Subcutaneous abdominal adipose tissue (tissue), 5 donors: Measurements from ENCODE around the gene RASA3.

Experiments
- H3K27ac ChIP-seq: one replicate; pipeline ENCODE4 v1.7.0; 2013; ENCODE audit warnings: low read depth, mild to moderate bottlenecking, inconsistent platforms, low read length, moderate library complexity
- H3K27me3 ChIP-seq, 5 donors: one replicate each; pipeline ENCODE4 v1.7.0; 2013; ENCODE audit warnings: low read length in 5 of 5, inconsistent platforms in 1 of 5; ENCODE audit not compliant: control insufficient read depth in 5 of 5, insufficient read depth in 4 of 5
- H3K36me3 ChIP-seq, 5 donors: one replicate each; pipeline ENCODE4 v1.7.0; 2013; ENCODE audit warnings: low read length in 5 of 5; ENCODE audit not compliant: control insufficient read depth in 5 of 5, insufficient read depth in 5 of 5
- H3K4me1 ChIP-seq, 5 donors: one replicate each; pipeline ENCODE4 v1.7.0; 2013; ENCODE audit warnings: low read length in 5 of 5, mild to moderate bottlenecking in 3 of 5, moderate library complexity in 1 of 5; ENCODE audit not compliant: control insufficient read depth in 5 of 5, insufficient read depth in 5 of 5
- H3K4me3 ChIP-seq, 5 donors: one replicate each; pipeline ENCODE4 v1.7.0; 2013; ENCODE audit warnings: low read length in 5 of 5, low read depth in 1 of 5
- H3K9ac ChIP-seq, 5 donors: one replicate each; pipeline ENCODE4 v1.7.0; 2013; ENCODE audit warnings: low read length in 5 of 5, mild to moderate bottlenecking in 4 of 5, moderate library complexity in 3 of 5
- H3K9me3 ChIP-seq, 5 donors: one replicate each; pipeline ENCODE4 v1.7.0; 2013; ENCODE audit warnings: low read length in 5 of 5; ENCODE audit not compliant: control insufficient read depth in 5 of 5
- donor health status: healthy.
- donor health status: healthy.
- donor health status: healthy.
- donor health status: healthy.
- donor health status: healthy.

RASA3 gene

GRCh38 chr13:114059946-114060860 is 72.2 kb downstream of the RASA3 start:
- Histone ChIP-seq H3K4me1 (peaks cover 25 to 77% (median 60%) of the 10 kb centered on the region in 5 donors), H3K4me3 (peak overlapping the region in 1 of 5 donors; percentile 45), H3K36me3 (peaks cover 0 to 14% (median 11%) of the 10 kb centered on the region in 5 donors), H3K27me3 (no peaks in the 10 kb centered on the region), H3K9me3 (no peaks in the 10 kb centered on the region), H3K27ac (peak overlapping the region; percentile 50), H3K9ac (no peak overlapping the region)

GRCh38 chr13:114059428-114059827 is 73.0 kb downstream of the RASA3 start:
- peaks cover 0 to 21% (median 16%) of the 10 kb centered on the region in 5 donors for H3K36me3 ChIP-seq
- peak overlapping the region; percentile 50 for H3K27ac ChIP-seq
- H3K4me3 ChIP-seq, result no peak overlapping the region
- H3K9me3 ChIP-seq, result no peaks in the 10 kb centered on the region
- H3K4me1 ChIP-seq, result peaks cover 22 to 69% (median 53%) of the 10 kb centered on the region in 5 donors
- no peak overlapping the region for H3K9ac ChIP-seq
- H3K27me3 ChIP-seq, result no peaks in the 10 kb centered on the region

DNA sequence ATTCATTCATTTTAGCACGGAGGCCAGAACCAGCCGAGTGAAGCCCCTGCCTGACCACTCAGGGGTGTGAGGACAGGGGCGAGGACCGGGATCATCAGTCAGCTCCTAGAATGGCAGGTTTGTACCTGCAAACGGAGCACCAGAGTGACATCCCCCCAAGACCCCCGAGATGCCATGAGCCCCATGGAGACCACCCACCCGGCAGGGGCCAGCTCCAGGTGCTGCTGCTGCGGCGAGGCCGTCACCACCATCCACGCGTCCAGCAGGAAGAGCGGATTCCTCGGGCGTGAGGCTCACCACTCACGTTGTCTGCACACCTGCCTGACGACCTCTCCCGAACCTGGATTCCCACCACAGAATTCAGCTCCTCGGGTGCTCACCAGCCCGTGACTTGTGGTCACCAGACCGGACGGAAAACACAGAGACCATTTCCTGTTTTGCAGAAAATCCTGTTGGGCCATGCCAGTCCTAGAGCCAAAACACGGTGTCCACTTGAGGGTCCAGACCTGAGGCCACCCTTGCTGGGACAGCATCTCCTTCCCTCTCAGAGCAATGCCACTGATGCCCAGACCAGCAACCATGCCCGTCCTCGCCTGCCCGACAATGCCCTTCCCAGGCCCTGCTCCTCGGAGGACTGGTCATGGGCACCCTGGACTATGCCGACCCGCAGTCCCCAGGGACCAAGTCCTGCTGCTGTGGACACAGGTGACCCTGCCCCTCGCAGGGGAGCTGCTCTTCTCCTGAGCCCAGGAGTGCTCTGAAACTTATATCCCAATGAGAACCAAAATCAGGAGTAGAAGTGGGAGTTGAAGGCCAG is 74.2 kb downstream of the RASA3 start:
- no peaks in the 10 kb centered on the region for H3K27me3 ChIP-seq
- peaks cover 14 to 59% (median 43%) of the 10 kb centered on the region in 5 donors for H3K4me1 ChIP-seq
- H3K4me3 ChIP-seq, result peak overlapping the region in 1 of 5 donors; percentile 7
- no peak overlapping the region for H3K9ac ChIP-seq
- H3K27ac ChIP-seq, result no peak overlapping the region
- no peaks in the 10 kb centered on the region for H3K9me3 ChIP-seq
- peaks cover 0 to 21% (median 16%) of the 10 kb centered on the region in 5 donors for H3K36me3 ChIP-seq

GRCh38 chr13:114057166-114058050 is 75.0 kb downstream of the RASA3 start:
- no peaks in the 10 kb centered on the region for H3K9me3 ChIP-seq
- no peaks in the 10 kb centered on the region for H3K27me3 ChIP-seq
- no peak overlapping the region for H3K27ac ChIP-seq
- H3K36me3 ChIP-seq, result peaks cover 0 to 21% (median 16%) of the 10 kb centered on the region in 5 donors
- H3K4me1 ChIP-seq, result peaks cover 12 to 58% (median 41%) of the 10 kb centered on the region in 5 donors
- no peak overlapping the region for H3K9ac ChIP-seq
- no peak overlapping the region for H3K4me3 ChIP-seq

DNA sequence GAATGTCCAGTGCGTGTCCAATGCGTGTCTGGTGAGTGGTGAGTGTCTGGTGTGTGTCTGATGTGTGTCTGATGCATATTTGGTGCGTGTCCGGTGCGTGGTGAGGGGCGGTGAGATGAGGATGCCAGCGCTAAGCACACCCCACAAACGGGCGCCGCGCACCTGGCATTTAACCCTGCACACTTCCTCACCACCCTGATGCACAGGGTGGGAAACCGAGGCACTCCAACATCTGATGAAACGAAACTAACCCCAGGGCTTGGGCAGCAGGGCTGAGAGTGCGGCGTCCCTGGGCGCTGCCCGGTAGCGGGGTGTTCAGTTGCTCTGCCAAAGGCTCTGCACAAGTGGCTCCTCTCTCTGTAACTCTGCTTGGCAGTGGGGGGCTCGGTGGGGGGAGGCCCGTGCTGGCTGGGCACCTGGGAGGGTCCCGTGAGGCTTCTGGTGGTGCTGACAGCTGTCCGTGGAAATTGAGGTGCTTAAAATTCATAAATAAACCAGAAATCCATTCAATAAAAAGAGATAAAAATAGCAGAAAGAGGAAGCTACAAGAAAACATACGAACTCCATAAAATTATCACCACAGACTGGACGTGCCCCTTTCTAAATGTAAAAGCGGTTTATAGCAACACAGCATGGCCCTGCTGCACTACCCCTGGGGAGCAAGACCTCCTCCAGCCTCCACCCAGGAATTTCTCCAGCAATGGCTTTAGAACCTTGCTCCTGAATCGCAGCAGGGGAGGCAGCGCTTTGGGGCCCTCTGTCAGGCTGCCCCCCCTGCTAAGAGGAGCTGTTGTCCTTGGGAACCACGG is 76.0 kb downstream of the RASA3 start:
- Histone ChIP-seq H3K4me3 (no peak overlapping the region), H3K27ac (no peak overlapping the region), H3K4me1 (peaks cover 12 to 55% (median 39%) of the 10 kb centered on the region in 5 donors)

DNA sequence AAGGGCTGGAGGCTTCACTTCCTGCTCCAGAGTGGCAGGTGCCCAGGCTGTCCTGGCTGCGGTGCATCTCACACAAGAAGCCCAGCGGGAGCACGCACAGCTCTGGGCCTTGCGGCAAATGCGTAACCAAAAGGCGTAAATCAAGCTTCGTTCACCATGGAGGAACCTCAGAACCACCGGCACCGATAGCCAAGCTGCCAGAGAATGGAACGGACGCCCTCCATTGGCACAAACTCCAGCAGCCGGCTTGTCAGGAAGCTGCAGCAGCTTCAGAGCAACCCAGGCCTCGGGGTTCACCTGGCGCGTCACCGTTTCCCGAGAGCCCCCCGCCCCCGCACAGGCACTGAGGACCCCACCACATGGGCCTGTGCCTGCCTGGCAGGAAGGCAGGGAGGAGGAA is 76.7 kb downstream of the RASA3 start:
- H3K27ac ChIP-seq, result no peak overlapping the region
- no peaks in the 10 kb centered on the region for H3K9me3 ChIP-seq
- H3K9ac ChIP-seq, result no peak overlapping the region
- no peak overlapping the region for H3K4me3 ChIP-seq
- H3K4me1 ChIP-seq, result peaks cover 12 to 55% (median 39%) of the 10 kb centered on the region in 5 donors
- no peaks in the 10 kb centered on the region for H3K27me3 ChIP-seq
- H3K36me3 ChIP-seq, result peaks cover 0 to 31% (median 26%) of the 10 kb centered on the region in 5 donors

More for the DNA sequence above, 76.0 kb downstream of the RASA3 start:
- Histone ChIP-seq H3K9ac (no peak overlapping the region), H3K36me3 (peaks cover 0 to 26% (median 21%) of the 10 kb centered on the region in 5 donors), H3K9me3 (no peaks in the 10 kb centered on the region), H3K27me3 (no peaks in the 10 kb centered on the region)

- Histone ChIP-seq H3K9me3 (no peaks in the 10 kb centered on the region), H3K9ac (no peak overlapping the region), H3K4me1 (peaks cover 12 to 54% (median 35%) of the 10 kb centered on the region in 5 donors), H3K27ac (no peak overlapping the region), H3K27me3 (no peaks in the 10 kb centered on the region), H3K36me3 (peaks cover 0 to 39% (median 30%) of the 10 kb centered on the region in 5 donors), H3K4me3 (no peak overlapping the region)
These were observed 77.5 kb downstream of the RASA3 start for GRCh38 chr13:114054830-114055439.

DNA sequence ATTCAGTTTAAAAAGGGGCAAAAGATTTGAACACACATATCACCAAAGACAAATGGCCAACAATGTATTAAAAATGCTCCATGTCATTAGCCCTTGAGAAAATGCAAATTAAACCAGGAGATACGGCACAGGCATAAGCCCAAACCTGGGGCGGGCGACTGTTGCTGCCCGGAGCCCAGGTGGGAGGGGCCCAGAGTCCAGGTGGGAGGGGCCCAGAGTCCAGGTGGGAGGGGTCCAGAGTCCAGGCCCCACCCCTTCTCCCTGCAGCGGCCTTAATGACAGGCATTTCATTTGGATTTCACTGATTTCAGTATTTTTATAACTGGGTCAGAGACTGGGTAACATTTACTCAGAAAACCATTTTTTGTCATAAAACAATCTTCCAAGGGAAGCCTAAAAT is 78.2 kb downstream of the RASA3 start:
- H3K27ac ChIP-seq, result no peak overlapping the region

More for the DNA sequence above, 78.2 kb downstream of the RASA3 start:
- H3K9me3 ChIP-seq, result no peaks in the 10 kb centered on the region
- H3K4me3 ChIP-seq, result no peak overlapping the region
- no peaks in the 10 kb centered on the region for H3K27me3 ChIP-seq
- H3K36me3 ChIP-seq, result peaks cover 0 to 43% (median 26%) of the 10 kb centered on the region in 5 donors
- peaks cover 12 to 51% (median 34%) of the 10 kb centered on the region in 5 donors for H3K4me1 ChIP-seq
- H3K9ac ChIP-seq, result no peak overlapping the region
